Suprapubic skin (tissue), 4 donors: ENCODE data around the gene WLS.

Experiments
- CTCF ChIP-seq, 2 donors: fragments of 200-600 bp in 1 of 2; fragments of 450-650 bp in 1 of 2; sonication (generic) in 1 of 2; IDR thresholded peaks; one replicate each; pipeline ENCODE4 v1.5.1; 2016 to 2019; ENCODE audit warnings: antibody characterized with exemption in 2 of 2, mild to moderate bottlenecking in 1 of 2, moderate library complexity in 1 of 2
- EP300 ChIP-seq: sonication (generic); formaldehyde crosslinking; IDR thresholded peaks from one replicate; pipeline ENCODE4 v1.6.1; 2017; ENCODE audit warnings: antibody characterized with exemption
- POLR2A ChIP-seq, 2 donors: fragments of 450-650 bp; IDR thresholded peaks; one replicate each; pipeline ENCODE4 v1.6.1; 2017; ENCODE audit warnings: antibody characterized with exemption in 2 of 2, mild to moderate bottlenecking in 2 of 2, moderate library complexity in 2 of 2
- POLR2AphosphoS5 ChIP-seq, 3 donors: sonication (generic); formaldehyde crosslinking; IDR thresholded peaks; one replicate each; pipeline ENCODE4 v1.6.1; 2017; ENCODE audit warnings: antibody characterized with exemption in 3 of 3

GRCh38 chr1:68181165-68181556 is 51.2 kb downstream of the WLS start:
- no peak for TF ChIP-seq CTCF (IDR thresholded peaks at IDR 0.05)
- no peak for TF ChIP-seq POLR2A (IDR thresholded peaks at IDR 0.05)
- TF ChIP-seq POLR2AphosphoS5 (IDR thresholded peaks at IDR 0.05): no peak
- no peak for TF ChIP-seq EP300
